GM21360 (cell line): Measurements from ENCODE around the gene MASP1.
"Not testable (repeated sequence)": the region's sequence is repeated elsewhere in the genome, so short reads cannot be mapped to it uniquely, and the experiment has no call there.

Experiments used
- ATAC-seq: cut with Tn5 transposase; IDR thresholded peaks from one replicate; pipeline ENCODE4 v1.9.1; 2021; ENCODE audit warnings: mild to moderate bottlenecking, moderate library complexity; ENCODE audit not compliant: unreplicated experiment

Gene MASP1

GRCh38 chr3:187267306-187267705 lies 24.2 kb downstream of the MASP1 start:
- ATAC-seq, result no peak

- no peak for ATAC-seq
Measured at GRCh38 chr3:187266691-187267090, 24.8 kb downstream of the MASP1 start.

DNA sequence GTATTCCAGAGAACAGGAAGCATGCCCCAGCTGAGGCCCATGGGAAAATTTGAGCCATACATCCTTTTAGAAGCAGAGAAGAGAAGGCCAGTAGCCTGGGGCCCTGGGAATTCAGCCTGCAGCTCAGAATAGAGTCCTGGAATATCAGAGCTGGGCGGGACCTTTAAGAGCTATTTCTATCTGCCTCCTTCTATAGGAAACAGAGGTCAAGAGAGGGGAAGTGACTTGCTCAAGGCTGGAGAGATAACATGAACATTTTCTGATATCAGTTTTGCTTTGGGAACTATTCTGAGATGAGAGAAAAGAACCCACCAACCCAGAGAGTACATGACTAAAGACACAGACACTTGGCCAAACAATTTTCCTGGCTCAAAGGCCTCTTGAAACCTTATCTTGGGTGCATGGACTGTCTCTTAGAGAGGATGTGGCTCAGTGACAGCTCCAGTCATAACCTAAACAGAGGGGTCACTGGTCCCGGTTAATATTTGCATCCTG lies 26.0 kb downstream of the MASP1 start:
- ATAC-seq, result no peak

- no peak for ATAC-seq
Measured at GRCh38 chr3:187264911-187265310, 26.6 kb downstream of the MASP1 start.

GRCh38 chr3:187264021-187264420 lies 27.5 kb downstream of the MASP1 start:
- no peak for ATAC-seq

DNA sequence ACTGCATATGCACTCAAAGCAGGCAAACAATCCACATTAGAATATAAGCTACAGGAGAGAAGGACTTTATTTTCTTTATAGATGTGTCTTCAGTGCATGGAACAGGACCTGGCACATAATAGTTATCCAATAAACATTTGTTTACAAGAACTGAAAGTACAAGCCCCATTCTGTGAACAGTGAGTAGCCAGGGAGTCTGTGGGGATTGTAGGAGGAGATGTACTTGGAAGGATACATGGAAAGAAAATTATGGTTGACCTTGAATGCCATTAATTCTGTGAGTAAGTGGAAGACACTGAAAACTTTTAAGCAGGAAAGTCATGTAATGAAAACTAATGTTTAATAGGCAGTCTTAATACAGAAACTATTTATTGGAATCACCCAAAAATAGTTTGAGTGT lies 28.3 kb downstream of the MASP1 start:
- no peak for ATAC-seq

DNA sequence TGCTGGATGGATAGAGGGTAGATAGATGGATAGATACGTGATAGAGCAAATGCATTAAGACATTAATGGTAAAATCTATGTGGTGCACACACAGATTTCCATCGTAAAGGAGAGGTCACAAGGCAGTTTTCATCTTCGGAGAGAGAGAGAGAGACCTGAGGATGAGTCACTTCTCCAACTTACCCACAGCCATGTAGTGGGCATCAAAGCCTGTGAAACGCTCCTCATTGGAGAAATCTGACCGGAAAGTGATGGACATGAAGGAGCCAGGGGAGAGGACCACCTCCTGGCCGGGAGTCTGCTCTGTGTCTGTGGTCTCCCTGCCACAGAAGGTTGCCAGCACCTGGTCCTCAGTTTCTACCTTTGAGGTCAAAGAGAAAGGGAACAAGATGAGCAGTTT lies 29.2 kb downstream of the MASP1 start:
- ATAC-seq, result no peak

- no peak for ATAC-seq
Measured at GRCh38 chr3:187261541-187261969, 30.0 kb downstream of the MASP1 start.

GRCh38 chr3:187259171-187259570 lies 32.4 kb downstream of the MASP1 start:
- ATAC-seq, result no peak

DNA sequence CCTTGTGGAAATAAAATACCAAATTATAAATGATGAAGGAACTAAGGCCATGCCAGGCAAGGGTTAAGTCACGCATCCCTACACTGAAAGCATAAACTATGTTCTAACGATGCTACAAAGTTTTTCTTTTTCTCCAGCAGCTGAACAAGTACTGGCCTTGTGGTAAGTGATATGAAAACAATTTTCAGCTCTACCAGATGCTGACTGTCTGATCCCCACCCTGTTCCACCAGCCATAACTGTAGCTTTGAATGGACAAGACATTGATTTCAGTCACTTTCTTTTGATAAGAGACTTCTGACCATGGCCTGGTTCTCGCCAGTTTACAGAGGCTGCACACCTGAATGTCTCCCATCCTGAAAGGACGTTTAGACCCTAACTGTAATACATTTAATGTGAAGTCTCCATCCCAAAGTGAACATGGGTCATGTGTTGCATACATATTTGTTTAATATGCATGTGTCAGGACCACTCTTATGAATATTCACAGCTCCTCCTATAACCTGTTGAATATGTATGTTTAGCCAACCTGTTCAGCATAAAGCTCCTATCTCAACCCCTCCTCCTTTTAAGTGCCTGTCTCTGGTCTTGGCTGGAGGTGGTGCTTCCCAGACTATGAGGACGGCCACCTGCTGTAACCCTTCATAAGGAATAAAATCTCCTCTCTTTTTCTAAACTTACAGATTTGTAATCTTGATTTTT lies 33.4 kb downstream of the MASP1 start:
- no peak for ATAC-seq

- no peak for ATAC-seq
Measured at GRCh38 chr3:187257471-187257870, 34.1 kb downstream of the MASP1 start.

- ATAC-seq, result no peak
Measured at GRCh38 chr3:187256051-187256616, 35.4 kb downstream of the MASP1 start.

GRCh38 chr3:187255314-187255713 lies 36.2 kb downstream of the MASP1 start:
- no peak for ATAC-seq

DNA sequence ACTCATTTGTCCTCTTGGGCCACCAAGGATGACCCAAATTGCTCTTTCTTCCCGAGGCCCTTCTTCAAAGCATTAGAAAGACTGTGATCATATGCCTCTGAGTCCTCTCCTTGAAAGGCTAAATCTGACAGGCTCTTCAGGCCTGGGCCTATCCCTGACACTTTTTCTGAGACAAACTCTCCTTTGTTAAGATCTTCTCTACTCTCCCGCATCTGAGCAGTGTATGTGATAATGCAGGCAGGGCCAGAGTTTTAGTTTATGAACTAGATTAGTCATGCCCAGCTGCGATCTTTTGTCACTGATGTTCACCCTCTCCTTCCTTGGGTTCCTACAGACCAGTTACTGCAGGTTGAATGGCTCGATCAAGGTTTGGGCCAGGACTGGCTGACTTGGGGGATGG lies 39.2 kb downstream of the MASP1 start:
- ATAC-seq, result no peak

DNA sequence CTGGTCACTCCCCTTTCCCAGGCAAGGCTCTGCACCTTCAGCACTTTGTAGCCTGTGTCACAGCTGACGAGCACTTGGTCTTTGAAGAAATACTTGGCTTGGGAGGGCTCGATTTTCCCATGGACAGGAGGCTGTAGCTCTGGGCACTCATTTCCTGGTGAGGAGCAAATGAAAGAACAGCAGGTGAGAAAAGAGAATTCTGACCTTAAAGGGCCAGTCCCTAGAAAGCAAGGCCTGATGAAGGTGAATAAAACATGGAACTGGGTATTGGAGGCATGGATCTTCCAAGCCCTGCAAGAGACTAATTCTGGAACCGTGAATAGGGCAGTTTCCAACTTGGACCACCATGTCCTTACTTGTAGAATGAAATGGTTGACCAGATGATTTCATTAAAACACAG lies 39.9 kb downstream of the MASP1 start:
- ATAC-seq, result no peak

- ATAC-seq, result no peak
Measured at GRCh38 chr3:187247398-187247797, 44.1 kb downstream of the MASP1 start.

- ATAC-seq, result no peak
Measured at GRCh38 chr3:187243933-187244524, 47.5 kb downstream of the MASP1 start.

DNA sequence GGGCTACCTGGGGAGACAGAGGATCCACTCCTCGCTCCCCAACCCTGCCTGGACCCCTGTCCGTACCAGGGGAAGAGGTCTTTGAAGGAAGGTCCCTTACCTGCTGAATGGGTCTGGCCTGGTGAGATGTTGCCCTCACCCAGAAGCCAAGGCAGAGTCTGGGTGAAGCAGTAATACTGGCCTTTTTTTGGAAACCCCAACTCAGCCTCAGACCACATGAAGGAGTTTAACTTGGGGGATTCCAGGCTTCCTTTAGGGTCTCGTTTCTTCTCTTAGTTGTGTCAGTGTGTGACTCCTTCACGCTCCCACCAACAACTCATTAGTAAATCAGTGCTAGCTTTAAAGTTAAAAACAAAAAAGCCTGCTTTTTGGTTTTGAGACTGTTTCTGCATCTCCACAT lies 48.6 kb downstream of the MASP1 start:
- no peak for ATAC-seq

DNA sequence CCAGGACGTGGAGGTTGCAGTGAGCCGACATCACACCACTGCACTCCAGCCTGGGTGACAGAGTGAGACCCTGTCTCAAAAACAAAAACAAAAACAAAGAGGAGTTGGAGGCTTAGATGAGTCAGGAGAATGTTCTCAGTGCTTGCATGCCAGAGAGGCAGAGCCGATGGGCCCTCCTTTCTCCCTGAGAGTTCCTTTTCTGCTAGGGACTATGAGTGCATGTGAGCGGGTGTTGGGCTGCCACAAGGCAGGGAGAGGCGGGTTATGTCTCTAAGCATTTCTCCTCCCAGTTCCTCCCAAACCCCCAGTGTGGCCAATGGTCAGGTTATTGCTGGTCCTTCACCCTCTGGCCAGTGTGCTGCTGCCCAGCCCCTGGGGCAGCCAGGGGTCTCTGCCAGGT lies 49.1 kb downstream of the MASP1 start:
- ATAC-seq, result no peak

DNA sequence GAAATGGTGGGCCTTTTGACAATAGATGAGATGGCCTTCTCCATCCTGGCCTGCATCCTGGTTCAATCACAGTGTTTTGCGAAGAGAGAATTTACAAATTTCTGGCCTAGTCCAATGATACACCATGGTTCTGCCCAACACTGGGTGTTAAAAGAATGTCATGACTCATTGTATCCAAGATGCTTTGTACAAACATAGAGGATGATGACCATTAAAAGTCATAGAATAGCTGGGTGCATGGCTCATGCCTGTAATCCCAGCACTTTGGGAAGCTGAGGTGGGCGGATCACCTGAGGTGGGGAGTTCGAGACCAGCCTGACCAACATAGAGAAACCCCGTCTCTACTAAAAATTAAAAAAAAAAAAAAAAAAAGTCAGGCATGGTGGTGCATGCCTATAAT lies 52.7 kb downstream of the MASP1 start:
- not testable (repeated sequence) for ATAC-seq

DNA sequence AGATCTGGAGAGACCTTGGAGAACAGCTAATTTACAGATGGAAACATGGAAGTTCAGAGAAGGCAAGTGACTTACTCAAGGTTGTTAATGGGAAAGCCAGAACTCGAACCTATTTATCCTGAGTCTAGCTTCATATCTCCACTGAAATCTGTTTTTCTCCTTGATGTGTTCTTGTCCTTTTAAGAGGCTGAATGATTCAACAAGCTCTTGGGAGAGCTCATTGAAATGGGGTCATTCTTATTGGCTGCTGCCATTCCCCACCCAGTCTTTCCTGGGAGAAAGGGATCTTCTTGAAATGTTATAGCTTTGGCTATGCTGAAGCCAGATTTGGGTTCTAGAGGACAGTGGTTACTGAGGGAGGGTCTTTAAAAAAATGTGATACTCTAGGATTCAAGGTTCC lies 53.3 kb downstream of the MASP1 start:
- no peak for ATAC-seq

DNA sequence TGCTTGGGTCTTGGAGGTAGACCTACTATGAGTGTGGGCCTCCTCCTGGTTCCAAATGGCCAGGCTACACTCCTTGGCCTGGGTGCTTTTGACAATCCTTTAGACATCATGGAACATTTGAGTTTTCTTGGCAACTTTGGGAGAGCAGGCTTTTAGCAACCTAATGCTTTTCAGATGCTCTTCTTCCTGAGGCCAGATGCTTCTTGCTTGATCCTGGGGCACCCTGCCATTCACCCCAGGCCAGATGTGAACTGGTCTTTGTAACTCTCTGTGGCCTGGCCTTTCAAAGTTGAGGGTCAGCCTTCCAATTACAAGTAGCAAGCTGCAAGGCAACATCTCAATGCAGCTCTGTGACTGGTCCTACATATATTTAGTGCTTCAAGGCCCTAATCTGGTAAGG lies 53.8 kb downstream of the MASP1 start:
- no peak for ATAC-seq
